ENCODE data around the gene SEZ6. TPM values are rescaled to one million over a fixed set of nuclear protein-coding genes. Genes with fewer than 3 reads are reported as not detected.

The SEZ6 gene
- total RNA-seq, 2 experiments from 2014 or later = 0.31 TPM; not detected in 1

DNA sequence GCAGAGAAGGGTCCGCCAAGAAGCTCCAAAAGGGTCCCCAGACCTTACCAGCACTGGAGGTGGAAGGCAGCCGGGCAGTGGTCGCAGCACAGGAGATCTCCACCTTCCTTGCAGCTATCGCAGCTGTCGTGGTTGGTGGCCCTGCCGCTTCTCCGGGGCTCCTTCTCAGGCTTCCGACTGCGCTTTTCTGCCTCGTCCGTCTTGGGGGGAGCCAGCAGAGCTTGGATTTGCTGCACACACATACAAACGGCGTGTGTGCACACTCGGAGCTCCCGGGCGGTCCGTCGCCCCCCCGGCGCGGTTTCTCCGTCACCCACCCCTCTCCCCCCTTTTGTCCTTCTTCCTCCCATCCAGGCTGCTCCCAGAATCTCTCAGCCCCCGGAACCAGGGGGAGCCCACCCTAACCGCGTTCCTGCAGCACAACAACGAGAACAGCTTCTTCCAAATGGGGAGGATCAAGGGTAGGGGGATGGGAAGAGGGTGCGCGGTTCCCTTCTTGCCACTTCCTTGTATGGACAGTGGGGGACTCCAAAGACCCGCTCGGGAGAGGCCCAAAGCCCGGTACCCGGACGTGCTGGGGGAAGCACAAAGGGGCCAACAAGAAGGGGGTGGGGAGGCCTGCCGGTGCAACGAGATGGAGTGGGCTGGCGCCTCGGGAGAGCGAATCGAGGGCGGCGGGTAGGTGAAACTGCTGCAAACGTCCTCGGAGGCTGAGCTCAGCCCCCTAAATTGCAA lies 55.6 kb downstream of the SEZ6 start:
- ATAC-seq (ENCODE audit: poor library complexity) (no peak), DNase-seq (peak; percentile 37 to 79 (median 54))
- H3K36me3 Mint-ChIP-seq (ENCODE audit: low read depth) = peaks cover 43% of the 10 kb centered on the region
- Histone ChIP-seq H3K4me3 (ENCODE audit: low read length) (peak overlapping the region; percentile 90), H3K27ac (ENCODE audit: low read depth in 1 of 2, low read length in 2 of 2) (peak overlapping the region; percentile 77 to 90), H3K27me3 (ENCODE audit: control insufficient read depth in 1 of 2, insufficient read depth in 2 of 2, low read length in 2 of 2) (no peaks in the 10 kb centered on the region), H3K9me3 (ENCODE audit: control insufficient read depth in 1 of 2, insufficient read depth in 1 of 2, low read length in 2 of 2) (no peaks in the 10 kb centered on the region), H3K36me3 (ENCODE audit: insufficient read depth, low read length) (peaks cover under 1% of the 10 kb centered on the region), H3K4me1 (ENCODE audit: insufficient read depth, low read length) (peaks cover 55% of the 10 kb centered on the region)
- peaks cover 32% of the 10 kb centered on the region for H3K4me1 Mint-ChIP-seq (ENCODE audit: low read depth)
- peak overlapping the region; percentile 96 for H3K4me3 Mint-ChIP-seq
- ChIA-PET CTCF (interaction anchor here (0.8 to 5.7 kb wide), 11 partner anchors 11 to 223 kb away, joined by 3 to 56 read pairs (median 4); partner anchors contain the start of genes DHRS13, NEK8 and TLCD1), POLR2A (interaction anchor here (0.6 to 10.3 kb wide), 26 partner anchors 11 to 1510 kb away, joined by 3 to 150 read pairs (median 7); partner anchors contain the start of genes BLTP2, DHRS13, ERAL1 and FAM222B)
- H3K9me3 Mint-ChIP-seq = no peaks in the 10 kb centered on the region
- intact Hi-C loops (cut with DNase I, micrococcal nuclease) = loop anchor here (2.0 to 10.0 kb wide), 10 partner anchors 33 to 635 kb away; partner anchors contain the start of genes ALDOC (in 1 of the 2), BLTP2 (in 1 of the 2), ERAL1 (in 1 of the 2) and GIT1 (in 1 of the 2)
- peak overlapping the region; percentile 97 for H3K27ac Mint-ChIP-seq
- H3K27me3 Mint-ChIP-seq = no peaks in the 10 kb centered on the region
- TF ChIP-seq, protein P1, sequence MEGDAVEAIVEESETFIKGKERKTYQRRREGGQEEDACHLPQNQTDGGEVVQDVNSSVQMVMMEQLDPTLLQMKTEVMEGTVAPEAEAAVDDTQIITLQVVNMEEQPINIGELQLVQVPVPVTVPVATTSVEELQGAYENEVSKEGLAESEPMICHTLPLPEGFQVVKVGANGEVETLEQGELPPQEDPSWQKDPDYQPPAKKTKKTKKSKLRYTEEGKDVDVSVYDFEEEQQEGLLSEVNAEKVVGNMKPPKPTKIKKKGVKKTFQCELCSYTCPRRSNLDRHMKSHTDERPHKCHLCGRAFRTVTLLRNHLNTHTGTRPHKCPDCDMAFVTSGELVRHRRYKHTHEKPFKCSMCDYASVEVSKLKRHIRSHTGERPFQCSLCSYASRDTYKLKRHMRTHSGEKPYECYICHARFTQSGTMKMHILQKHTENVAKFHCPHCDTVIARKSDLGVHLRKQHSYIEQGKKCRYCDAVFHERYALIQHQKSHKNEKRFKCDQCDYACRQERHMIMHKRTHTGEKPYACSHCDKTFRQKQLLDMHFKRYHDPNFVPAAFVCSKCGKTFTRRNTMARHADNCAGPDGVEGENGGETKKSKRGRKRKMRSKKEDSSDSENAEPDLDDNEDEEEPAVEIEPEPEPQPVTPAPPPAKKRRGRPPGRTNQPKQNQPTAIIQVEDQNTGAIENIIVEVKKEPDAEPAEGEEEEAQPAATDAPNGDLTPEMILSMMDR (IDR thresholded peaks at IDR 0.05) = no peak

DNA sequence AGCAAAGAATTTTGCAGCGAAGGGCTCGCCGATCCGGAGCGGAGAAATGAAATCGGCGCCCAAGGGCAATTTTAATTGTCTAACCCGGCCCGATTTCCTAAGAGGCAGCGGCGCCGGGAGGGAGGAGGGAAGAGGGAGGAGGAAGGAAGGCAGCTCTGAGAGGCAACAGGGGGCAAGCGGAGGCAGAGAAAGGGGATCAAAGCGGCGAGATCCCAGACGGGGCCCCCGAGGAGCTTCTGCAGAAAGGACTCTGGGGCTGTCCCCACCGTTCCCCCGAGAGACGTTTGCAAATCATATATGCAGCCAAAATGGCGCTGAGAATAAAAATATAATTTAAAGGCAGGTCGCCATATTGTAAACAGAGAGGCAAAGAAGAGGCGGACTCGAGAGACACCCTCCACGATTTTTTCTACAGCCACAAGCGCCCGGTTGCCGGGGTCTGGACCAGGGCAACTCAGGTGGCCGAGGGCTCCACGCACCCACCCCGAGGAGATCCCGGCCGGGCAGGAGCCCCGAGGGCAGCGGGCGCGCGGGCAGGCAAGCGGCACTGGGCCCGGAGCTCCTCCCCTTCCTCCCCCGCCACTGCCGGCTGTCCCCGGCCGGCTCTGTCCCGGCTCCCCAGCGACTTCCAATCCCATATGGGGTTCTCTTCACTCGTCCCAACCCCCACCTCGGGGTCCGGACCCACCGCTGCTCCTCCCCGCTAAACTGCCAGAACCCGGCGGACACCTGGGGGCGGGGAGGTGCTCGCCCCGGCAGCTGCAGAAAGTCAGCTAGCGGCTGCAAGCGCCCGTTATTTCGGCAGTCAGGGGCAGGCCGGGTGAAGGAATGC lies 56.4 kb downstream of the SEZ6 start:
- peaks cover 40% of the 10 kb centered on the region for H3K4me1 Mint-ChIP-seq (ENCODE audit: low read depth)
- H3K4me3 Mint-ChIP-seq = peak overlapping the region; percentile 96
- DNase-seq (peak; percentile 19 to 72 (median 44)), ATAC-seq (ENCODE audit: poor library complexity) (no peak)
- Histone ChIP-seq H3K27ac (ENCODE audit: low read depth in 1 of 2, low read length in 2 of 2) (peak overlapping the region; percentile 77 to 90), H3K27me3 (ENCODE audit: control insufficient read depth in 1 of 2, insufficient read depth in 2 of 2, low read length in 2 of 2) (no peaks in the 10 kb centered on the region), H3K9me3 (ENCODE audit: control insufficient read depth in 1 of 2, insufficient read depth in 1 of 2, low read length in 2 of 2) (no peaks in the 10 kb centered on the region), H3K4me3 (ENCODE audit: low read length) (peak overlapping the region; percentile 90), H3K4me1 (ENCODE audit: insufficient read depth, low read length) (peaks cover 63% of the 10 kb centered on the region), H3K36me3 (ENCODE audit: insufficient read depth, low read length) (peaks cover 6% of the 10 kb centered on the region)
- no peaks in the 10 kb centered on the region for H3K9me3 Mint-ChIP-seq
- ChIA-PET POLR2A (interaction anchor here (0.5 to 10.3 kb wide), 28 partner anchors 10 to 1848 kb away, joined by 3 to 150 read pairs (median 5); partner anchors contain the start of genes BLTP2, DHRS13, ERAL1 and FAM222B), CTCF (interaction anchor here (0.7 to 5.7 kb wide), 13 partner anchors 10 to 222 kb away, joined by 3 to 56 read pairs (median 4); partner anchors contain the start of genes DHRS13, NEK8 and TLCD1)
- TF ChIP-seq, protein P1 (IDR thresholded peaks at IDR 0.05) = no peak
- H3K27ac Mint-ChIP-seq = peak overlapping the region; percentile 97
- intact Hi-C loops (cut with DNase I, micrococcal nuclease) = loop anchor here (1.0 to 10.0 kb wide), 12 partner anchors 23 to 635 kb away; partner anchors contain the start of genes ALDOC (in 1 of the 2), BLTP2 (in 1 of the 2), ERAL1 (in 1 of the 2) and FAM222B (in 1 of the 2)
- H3K27me3 Mint-ChIP-seq = no peaks in the 10 kb centered on the region
- peaks cover 51% of the 10 kb centered on the region for H3K36me3 Mint-ChIP-seq (ENCODE audit: low read depth)

DNA sequence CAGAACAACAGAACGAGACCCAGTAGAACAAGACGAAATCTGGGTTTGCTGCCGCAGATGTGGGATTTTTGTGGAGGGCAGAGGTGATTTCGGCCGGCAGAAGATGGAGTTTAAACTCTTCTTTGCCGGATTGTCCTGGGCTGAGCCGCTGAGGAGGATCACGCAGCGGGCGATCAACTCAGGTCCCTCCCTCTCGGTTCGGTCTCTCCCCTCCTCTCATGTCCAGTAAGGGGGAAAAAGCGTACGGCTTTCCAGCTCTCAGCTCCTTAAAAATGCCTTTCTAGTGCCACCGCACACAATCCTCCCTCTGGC lies 57.0 kb downstream of the SEZ6 start:
- Histone ChIP-seq H3K9me3 (ENCODE audit: control insufficient read depth in 1 of 2, insufficient read depth in 1 of 2, low read length in 2 of 2) (no peaks in the 10 kb centered on the region), H3K4me1 (ENCODE audit: insufficient read depth, low read length) (peaks cover 62% of the 10 kb centered on the region), H3K27ac (ENCODE audit: low read depth in 1 of 2, low read length in 2 of 2) (peak overlapping the region; percentile 77 to 90), H3K36me3 (ENCODE audit: insufficient read depth, low read length) (peaks cover 12% of the 10 kb centered on the region), H3K4me3 (ENCODE audit: low read length) (peak overlapping the region; percentile 90), H3K27me3 (ENCODE audit: control insufficient read depth in 1 of 2, insufficient read depth in 2 of 2, low read length in 2 of 2) (no peaks in the 10 kb centered on the region)
- Mint-ChIP-seq H3K4me1 (ENCODE audit: low read depth) (peaks cover 46% of the 10 kb centered on the region), H3K36me3 (ENCODE audit: low read depth) (peaks cover 57% of the 10 kb centered on the region), H3K27me3 (no peaks in the 10 kb centered on the region), H3K9me3 (no peaks in the 10 kb centered on the region), H3K4me3 (peak overlapping the region; percentile 96), H3K27ac (peak overlapping the region; percentile 97)
- DNase-seq = no peak
- ChIA-PET CTCF (interaction anchor here (0.7 to 5.7 kb wide), 8 partner anchors 15 to 221 kb away, joined by 3 to 56 read pairs (median 8); partner anchors contain the start of genes DHRS13, NEK8 and TLCD1), POLR2A (interaction anchor here (0.6 to 10.3 kb wide), 14 partner anchors 9 to 435 kb away, joined by 3 to 150 read pairs (median 8); partner anchors contain the start of genes DHRS13, FLOT2, NEK8 and NUFIP2)
- ATAC-seq (ENCODE audit: poor library complexity) = no peak
- TF ChIP-seq, protein P1 (IDR thresholded peaks at IDR 0.05) = no peak
- intact Hi-C loops (cut with DNase I, micrococcal nuclease) = loop anchor here (1.0 to 5.0 kb wide), 3 partner anchors 23 to 107 kb away; partner anchors contain the start of gene FAM222B (in 1 of the 2)

Data from CD4-positive, alpha-beta T cell (primary cell).